Type B pancreatic cell (in vitro differentiated cells): ENCODE measurements around the gene PGC. TPM values are rescaled to one million over a fixed set of nuclear protein-coding genes. Genes with fewer than 3 reads are reported as not detected.

Experiments used
- DNase-seq: peaks from one replicate; pipeline ENCODE4 v3.0.0; 2021; ENCODE audit warnings: mixed read lengths; ENCODE audit not compliant: unreplicated experiment; ENCODE audit errors: extremely low spot score
- H3K27ac Mint-ChIP-seq: 2 replicates; pipeline ENCODE4 v1.8.0; 2021; ENCODE audit warnings: mild to moderate bottlenecking, mixed read lengths
- H3K27me3 Mint-ChIP-seq: 2 replicates; pipeline ENCODE4 v1.8.0; 2021; ENCODE audit warnings: mixed read lengths
- H3K36me3 Mint-ChIP-seq: 2 replicates; pipeline ENCODE4 v1.8.0; 2021; ENCODE audit warnings: mixed read lengths
- H3K4me1 Mint-ChIP-seq: one replicate; pipeline ENCODE4 v1.8.0; 2021; ENCODE audit warnings: mixed read lengths; ENCODE audit not compliant: unreplicated experiment
- H3K4me3 Mint-ChIP-seq: 2 replicates; pipeline ENCODE4 v1.8.0; 2021; ENCODE audit warnings: mild to moderate bottlenecking, mixed read lengths
- H3K9me3 Mint-ChIP-seq: 2 replicates; pipeline ENCODE4 v1.8.0; 2021; ENCODE audit warnings: mixed read lengths
- CTCF ChIP-seq: fragments of 200-600 bp; sonication (generic); conservative IDR thresholded peaks from 2 replicates; pipeline ENCODE4 v1.5.0; 2021; ENCODE audit warnings: antibody characterized with exemption, mild to moderate bottlenecking
- total RNA-seq: library from RNA; stranded (reverse); gene quantifications from 2 replicates; pipeline ENCODE4 v1.2.1, GENCODE V29; 2021; ENCODE audit warnings: low replicate concordance

PGC gene
- total RNA-seq, 1 donor from 2014 or later: 56.6 TPM

- no peak overlapping the region for H3K27ac Mint-ChIP-seq
- H3K4me1 Mint-ChIP-seq: no peaks in the 10 kb centered on the region
- H3K4me3 Mint-ChIP-seq: no peak overlapping the region
- no peaks in the 10 kb centered on the region for H3K9me3 Mint-ChIP-seq
- DNase-seq: no peak
- peaks cover 30% of the 10 kb centered on the region for H3K27me3 Mint-ChIP-seq
- no peaks in the 10 kb centered on the region for H3K36me3 Mint-ChIP-seq
- no peak for TF ChIP-seq CTCF
Observed at GRCh38 chr6:41757271-41757670, 10.1 kb upstream of the PGC start.

GRCh38 chr6:41756354-41756753 is 9.2 kb upstream of the PGC start:
- no peaks in the 10 kb centered on the region for H3K36me3 Mint-ChIP-seq
- peaks cover 27% of the 10 kb centered on the region for H3K27me3 Mint-ChIP-seq
- TF ChIP-seq CTCF: no peak
- H3K4me3 Mint-ChIP-seq: no peak overlapping the region
- no peak overlapping the region for H3K27ac Mint-ChIP-seq
- H3K4me1 Mint-ChIP-seq: no peaks in the 10 kb centered on the region
- no peak for DNase-seq
- no peaks in the 10 kb centered on the region for H3K9me3 Mint-ChIP-seq

- peaks cover 29% of the 10 kb centered on the region for H3K27me3 Mint-ChIP-seq
- no peaks in the 10 kb centered on the region for H3K36me3 Mint-ChIP-seq
- no peak for DNase-seq
- H3K4me3 Mint-ChIP-seq: no peak overlapping the region
- no peak for TF ChIP-seq CTCF
- no peak overlapping the region for H3K27ac Mint-ChIP-seq
- no peaks in the 10 kb centered on the region for H3K9me3 Mint-ChIP-seq
- no peaks in the 10 kb centered on the region for H3K4me1 Mint-ChIP-seq
Observed at GRCh38 chr6:41755895-41756294, 8.7 kb upstream of the PGC start.

GRCh38 chr6:41750374-41750773 is 3.2 kb upstream of the PGC start:
- Mint-ChIP-seq H3K4me1 (no peaks in the 10 kb centered on the region), H3K36me3 (no peaks in the 10 kb centered on the region), H3K9me3 (no peaks in the 10 kb centered on the region), H3K4me3 (no peak overlapping the region), H3K27ac (no peak overlapping the region), H3K27me3 (peaks cover 26% of the 10 kb centered on the region)
- TF ChIP-seq CTCF: no peak
- DNase-seq: no peak

- Mint-ChIP-seq H3K4me1 (no peaks in the 10 kb centered on the region), H3K9me3 (no peaks in the 10 kb centered on the region), H3K4me3 (no peak overlapping the region), H3K36me3 (no peaks in the 10 kb centered on the region), H3K27ac (no peak overlapping the region), H3K27me3 (peaks cover 17% of the 10 kb centered on the region)
- TF ChIP-seq CTCF: no peak
- no peak for DNase-seq
Observed at GRCh38 chr6:41748542-41748941, 1.3 kb upstream of the PGC start.

GRCh38 chr6:41748102-41748477 is 893 bp upstream of the PGC start:
- H3K4me1 Mint-ChIP-seq: no peaks in the 10 kb centered on the region
- H3K4me3 Mint-ChIP-seq: no peak overlapping the region
- peaks cover 16% of the 10 kb centered on the region for H3K27me3 Mint-ChIP-seq
- H3K27ac Mint-ChIP-seq: no peak overlapping the region
- TF ChIP-seq CTCF: no peak
- DNase-seq: no peak
- no peaks in the 10 kb centered on the region for H3K36me3 Mint-ChIP-seq
- H3K9me3 Mint-ChIP-seq: no peaks in the 10 kb centered on the region
